Stimulated activated memory B cell treated with anti-CD40 and anti-IgM and Interleukin-4, amounts not matched to agents 10 μg/mL and 1 μg/mL and 100 μg/mL, for 72 hours (primary cell): ENCODE measurements around the gene PLEKHH2.
"Not testable (repeated sequence)": the region's sequence is repeated elsewhere in the genome, so short reads cannot be mapped to it uniquely, and the experiment has no call there.

Source experiments
- ATAC-seq: fragments of 150-1000 bp; cut with Tn5 transposase; 2 replicates; pipeline ENCODE4 v1.10.0; 2021
- H3K27ac Mint-ChIP-seq: one replicate; pipeline ENCODE4 v1.8.0; 2022; ENCODE audit warnings: mild to moderate bottlenecking, mixed read lengths
- H3K27me3 Mint-ChIP-seq: one replicate; pipeline ENCODE4 v1.8.0; 2022; ENCODE audit warnings: mixed read lengths
- H3K36me3 Mint-ChIP-seq: one replicate; pipeline ENCODE4 v1.8.0; 2022; ENCODE audit warnings: mixed read lengths
- H3K4me1 Mint-ChIP-seq: one replicate; pipeline ENCODE4 v1.8.0; 2022; ENCODE audit warnings: mixed read lengths
- H3K4me3 Mint-ChIP-seq: one replicate; pipeline ENCODE4 v1.8.0; 2022; ENCODE audit warnings: mild to moderate bottlenecking, moderate library complexity, mixed read lengths
- H3K9me3 Mint-ChIP-seq: one replicate; pipeline ENCODE4 v1.8.0; 2022; ENCODE audit warnings: mixed read lengths

Gene PLEKHH2

DNA sequence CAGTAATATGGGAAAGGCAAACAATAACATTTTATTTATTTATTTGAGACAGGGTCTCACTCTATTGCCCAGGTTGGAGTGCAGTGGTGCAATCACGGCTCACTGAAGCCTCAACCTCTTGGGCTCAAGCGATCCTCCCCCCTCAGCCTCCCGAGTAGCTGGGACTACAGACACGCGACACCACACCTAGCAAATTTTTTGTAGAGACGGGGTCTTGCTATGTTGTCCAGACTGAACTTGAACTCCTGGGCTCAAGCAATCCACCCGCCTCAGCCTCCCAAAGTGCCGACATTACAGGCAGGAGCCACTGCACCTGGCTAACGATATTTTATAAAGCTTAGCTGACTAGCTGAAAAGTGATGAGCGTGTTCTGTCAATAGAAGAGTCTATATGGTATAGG, 17.5 kb upstream of the PLEKHH2 start:
- Mint-ChIP-seq H3K27me3 (peaks cover 17% of the 10 kb centered on the region), H3K4me3 (no peak overlapping the region), H3K27ac (no peak overlapping the region), H3K4me1 (no peaks in the 10 kb centered on the region), H3K9me3 (no peaks in the 10 kb centered on the region), H3K36me3 (no peaks in the 10 kb centered on the region)
- ATAC-seq, result no peak

- Mint-ChIP-seq H3K27me3 (no peaks in the 10 kb centered on the region), H3K27ac (no peak overlapping the region), H3K9me3 (peaks cover 2% of the 10 kb centered on the region), H3K4me1 (no peaks in the 10 kb centered on the region), H3K4me3 (no peak overlapping the region), H3K36me3 (no peaks in the 10 kb centered on the region)
- ATAC-seq, result no peak
Observed at GRCh38 chr2:43622931-43623451, 14.1 kb upstream of the PLEKHH2 start.

DNA sequence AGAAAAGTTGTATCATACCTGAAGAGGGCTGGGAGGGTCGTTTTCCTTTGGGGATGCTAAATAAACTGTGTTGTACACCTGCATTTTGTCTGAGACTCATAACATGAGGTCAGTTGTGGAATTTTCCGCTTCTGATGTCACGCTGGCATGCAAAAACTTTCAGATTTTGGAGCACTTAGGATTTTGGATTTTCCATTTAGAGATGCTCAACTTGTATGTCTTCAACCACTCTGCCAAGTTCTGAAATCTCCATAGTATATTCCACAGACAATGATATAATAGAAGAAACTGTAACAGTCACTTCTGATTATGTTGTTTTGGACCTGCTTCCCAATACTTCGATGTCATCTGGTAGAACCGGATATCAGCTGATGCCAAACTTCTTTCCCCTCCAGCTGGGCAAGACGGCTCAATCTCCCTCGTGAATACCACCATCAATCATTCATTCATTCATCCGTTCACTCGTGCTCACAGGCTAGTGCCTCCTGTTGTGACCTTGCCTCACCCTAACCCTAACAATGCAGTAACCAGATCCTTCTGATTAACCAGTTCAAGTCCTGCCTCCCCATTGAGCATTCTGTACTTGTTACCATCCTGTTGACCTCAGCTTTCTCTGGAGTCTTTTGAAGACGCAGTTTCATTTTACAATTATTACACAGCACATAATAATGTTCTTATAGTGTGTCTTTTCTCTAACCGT, 5.3 kb upstream of the PLEKHH2 start:
- H3K4me1 Mint-ChIP-seq, result peaks cover 6% of the 10 kb centered on the region
- H3K36me3 Mint-ChIP-seq, result no peaks in the 10 kb centered on the region
- peaks cover 49% of the 10 kb centered on the region for H3K27me3 Mint-ChIP-seq

DNA sequence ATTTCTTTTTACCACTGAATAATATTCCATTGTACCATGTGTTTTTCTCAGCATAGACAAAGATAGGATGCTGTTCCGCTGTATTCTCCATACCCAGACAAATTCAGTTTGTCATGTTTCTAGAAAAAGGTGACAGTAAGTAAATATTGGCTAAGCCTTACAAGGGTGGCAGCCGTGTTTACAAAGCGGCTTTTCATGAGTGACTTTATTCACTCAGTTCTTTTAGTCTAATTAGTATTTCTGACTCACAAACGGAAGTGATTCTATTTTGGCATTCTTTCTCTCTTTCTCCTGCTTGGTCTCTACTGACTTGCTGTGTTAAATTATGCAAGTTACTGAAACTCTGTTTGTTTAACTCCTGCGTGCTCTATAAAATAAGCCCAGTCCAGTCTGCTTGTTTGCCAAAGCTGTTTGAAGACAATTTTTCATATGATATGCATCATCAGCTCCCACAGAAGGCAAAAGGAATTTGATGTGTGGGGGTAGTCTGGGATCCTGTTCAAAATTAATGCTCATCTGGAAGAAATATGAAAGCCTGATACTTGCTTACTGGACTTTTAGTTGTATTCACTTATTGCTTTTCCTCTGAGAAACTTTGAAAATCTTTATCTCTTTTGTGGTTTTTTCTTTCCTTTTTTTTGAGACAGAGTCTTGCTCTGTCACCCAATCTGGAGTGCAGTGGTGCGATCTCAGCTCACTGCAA, 2.3 kb upstream of the PLEKHH2 start:
- H3K4me3 Mint-ChIP-seq, result no peak overlapping the region
- peaks cover 9% of the 10 kb centered on the region for H3K4me1 Mint-ChIP-seq
- H3K27ac Mint-ChIP-seq, result no peak overlapping the region
- peaks cover 4% of the 10 kb centered on the region for H3K9me3 Mint-ChIP-seq
- no peaks in the 10 kb centered on the region for H3K36me3 Mint-ChIP-seq
- peaks cover 52% of the 10 kb centered on the region for H3K27me3 Mint-ChIP-seq
- no peak for ATAC-seq

More for the DNA sequence above, 5.3 kb upstream of the PLEKHH2 start:
- no peak overlapping the region for H3K27ac Mint-ChIP-seq
- no peak for ATAC-seq
- no peak overlapping the region for H3K4me3 Mint-ChIP-seq
- H3K9me3 Mint-ChIP-seq, result peaks cover 5% of the 10 kb centered on the region

DNA sequence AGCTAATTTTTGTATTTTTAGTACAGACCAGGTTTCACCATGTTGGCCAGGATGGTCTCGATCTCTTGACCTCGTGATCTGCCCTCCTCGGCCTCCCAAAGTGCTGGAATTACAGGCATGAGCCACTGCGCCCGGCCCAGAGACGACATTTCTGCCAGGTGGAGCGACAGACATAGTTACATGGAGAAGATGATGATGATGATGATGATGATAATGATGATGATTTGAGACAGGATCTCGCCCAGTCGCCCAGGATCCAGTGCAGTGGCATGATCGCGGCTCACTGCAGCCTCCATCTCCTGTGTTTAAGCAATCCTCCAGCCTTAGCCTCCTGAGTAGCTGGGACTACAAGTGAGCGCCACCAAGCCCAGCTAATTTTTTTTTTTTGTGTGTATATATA, 907 bp upstream of the PLEKHH2 start:
- ATAC-seq, H3K36me3 Mint-ChIP-seq, H3K9me3 Mint-ChIP-seq, H3K4me1 Mint-ChIP-seq, H3K27ac Mint-ChIP-seq, H3K4me3 Mint-ChIP-seq: not testable (repeated sequence)
- H3K27me3 Mint-ChIP-seq, result peaks cover 52% of the 10 kb centered on the region

DNA sequence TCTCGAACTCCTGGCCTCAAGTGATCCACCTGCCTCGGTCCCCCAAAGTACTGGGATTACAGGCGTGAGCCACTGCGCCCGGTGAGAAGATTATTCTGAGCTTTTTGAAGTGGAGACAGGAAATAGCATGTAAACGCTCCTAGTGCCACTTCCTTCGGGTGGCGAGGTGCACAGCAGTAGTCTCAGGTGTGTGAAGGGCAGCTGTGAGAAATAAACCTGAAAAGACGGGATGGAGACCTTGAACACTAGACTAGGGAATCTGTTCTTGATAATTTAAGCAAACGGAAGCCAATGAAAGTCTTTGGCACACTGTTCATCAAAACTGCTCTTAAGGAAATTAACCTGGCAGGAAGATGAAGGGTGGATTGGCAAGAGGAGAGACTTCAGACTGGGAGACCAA, 439 bp upstream of the PLEKHH2 start:
- peaks cover 52% of the 10 kb centered on the region for H3K27me3 Mint-ChIP-seq
- H3K4me3 Mint-ChIP-seq, result peak overlapping the region; percentile 83
- H3K4me1 Mint-ChIP-seq, result peaks cover 9% of the 10 kb centered on the region
- peaks cover 4% of the 10 kb centered on the region for H3K9me3 Mint-ChIP-seq
- H3K36me3 Mint-ChIP-seq, result no peaks in the 10 kb centered on the region
- ATAC-seq, result no peak
- peak overlapping the region; percentile 68 for H3K27ac Mint-ChIP-seq

DNA sequence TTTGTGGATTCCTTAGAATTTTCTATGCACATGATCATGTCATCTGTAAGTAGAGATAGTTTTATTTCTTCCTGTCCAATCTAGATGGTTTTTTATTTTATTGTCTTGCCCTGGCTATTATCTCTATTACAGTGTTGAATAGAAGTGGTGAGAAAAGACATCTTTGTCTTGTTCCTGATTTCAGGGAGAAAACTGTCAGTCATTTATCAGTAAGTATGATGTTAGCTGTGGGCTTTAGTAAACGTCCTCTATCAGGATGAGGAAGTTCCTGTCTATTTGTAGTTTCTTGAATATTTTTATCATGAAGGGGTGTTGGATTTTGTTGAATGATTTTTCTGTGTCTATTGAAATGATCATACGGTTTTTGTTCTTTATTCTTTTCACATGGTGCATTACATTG, 5.3 kb downstream of the PLEKHH2 start:
- no peak overlapping the region for H3K27ac Mint-ChIP-seq
- no peaks in the 10 kb centered on the region for H3K4me1 Mint-ChIP-seq
- no peak for ATAC-seq
- H3K9me3 Mint-ChIP-seq, result peaks cover 4% of the 10 kb centered on the region
- no peaks in the 10 kb centered on the region for H3K36me3 Mint-ChIP-seq
- no peaks in the 10 kb centered on the region for H3K27me3 Mint-ChIP-seq
- H3K4me3 Mint-ChIP-seq, result no peak overlapping the region

DNA sequence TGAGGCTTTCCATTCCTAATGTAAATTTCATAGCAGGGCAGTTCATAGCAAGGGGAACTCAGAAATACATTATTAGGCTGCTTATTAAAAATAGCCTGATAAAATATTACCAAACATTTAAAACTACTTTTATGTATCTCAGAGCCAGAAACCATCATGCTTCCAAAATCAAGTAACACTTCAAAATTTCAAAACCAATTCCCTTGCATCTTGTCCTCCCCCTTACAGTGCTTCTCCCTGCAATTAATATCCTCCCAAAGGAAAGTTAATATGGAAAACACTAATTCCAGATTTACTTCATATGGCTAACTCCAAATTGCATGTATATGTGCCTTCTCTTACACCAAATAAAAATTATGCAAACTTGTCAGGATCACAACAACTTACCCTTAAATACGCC, 6.6 kb downstream of the PLEKHH2 start:
- H3K9me3 Mint-ChIP-seq, result peaks cover 4% of the 10 kb centered on the region
- H3K4me1 Mint-ChIP-seq, result no peaks in the 10 kb centered on the region
- no peak overlapping the region for H3K27ac Mint-ChIP-seq
- no peaks in the 10 kb centered on the region for H3K36me3 Mint-ChIP-seq
- no peak for ATAC-seq
- no peak overlapping the region for H3K4me3 Mint-ChIP-seq
- H3K27me3 Mint-ChIP-seq, result no peaks in the 10 kb centered on the region

GRCh38 chr2:43648994-43649701, 12.1 kb downstream of the PLEKHH2 start:
- Mint-ChIP-seq H3K4me3 (no peak overlapping the region), H3K27me3 (peaks cover 20% of the 10 kb centered on the region), H3K9me3 (no peaks in the 10 kb centered on the region), H3K27ac (no peak overlapping the region), H3K4me1 (no peaks in the 10 kb centered on the region), H3K36me3 (no peaks in the 10 kb centered on the region)
- no peak for ATAC-seq

DNA sequence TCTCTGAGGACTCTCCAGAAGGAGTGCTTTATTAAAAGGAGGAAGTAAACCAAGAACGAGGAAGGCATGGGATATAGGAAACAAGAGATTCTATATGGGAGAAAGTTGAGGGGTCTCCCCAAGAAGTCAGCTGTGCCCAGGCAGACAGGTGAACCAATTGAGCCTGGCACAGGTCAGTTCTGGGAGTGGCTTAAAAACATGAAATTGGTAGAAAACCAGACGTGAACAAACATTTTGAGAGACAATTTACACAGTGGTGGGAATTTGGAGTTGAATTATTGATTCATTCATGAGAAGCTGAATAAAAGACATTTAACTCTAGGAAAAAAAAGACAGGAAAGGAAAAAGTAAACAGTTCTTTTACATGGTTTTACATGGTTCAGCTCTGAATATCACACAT, 16.4 kb downstream of the PLEKHH2 start:
- H3K27ac Mint-ChIP-seq, result no peak overlapping the region
- H3K36me3 Mint-ChIP-seq, result peaks cover 6% of the 10 kb centered on the region
- no peaks in the 10 kb centered on the region for H3K4me1 Mint-ChIP-seq
- peaks cover 20% of the 10 kb centered on the region for H3K27me3 Mint-ChIP-seq
- H3K9me3 Mint-ChIP-seq, result peaks cover 5% of the 10 kb centered on the region
- H3K4me3 Mint-ChIP-seq, result no peak overlapping the region
- no peak for ATAC-seq

DNA sequence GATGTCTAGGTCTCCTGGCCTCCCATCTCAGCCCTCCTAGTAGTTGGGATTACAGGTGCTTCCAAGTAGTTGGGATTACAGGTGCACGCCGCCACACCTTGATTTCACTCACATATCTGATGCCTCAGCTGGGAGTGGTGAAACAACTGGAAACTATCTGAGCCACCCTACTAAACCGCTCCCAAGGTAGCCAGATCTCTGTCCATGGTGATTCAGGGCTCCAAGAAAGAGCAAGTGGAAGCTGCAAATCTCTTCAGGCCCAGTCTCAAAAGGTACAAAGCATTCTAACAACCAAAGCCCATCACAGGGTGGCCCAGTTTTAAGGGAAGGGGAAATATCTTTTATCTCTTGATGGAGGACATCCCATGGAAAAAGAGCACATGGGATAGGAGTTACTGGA, 20.2 kb downstream of the PLEKHH2 start:
- no peak for ATAC-seq
- Mint-ChIP-seq H3K4me1 (no peaks in the 10 kb centered on the region), H3K27me3 (peaks cover 20% of the 10 kb centered on the region), H3K27ac (no peak overlapping the region), H3K9me3 (peaks cover 5% of the 10 kb centered on the region), H3K36me3 (peaks cover 6% of the 10 kb centered on the region), H3K4me3 (no peak overlapping the region)

DNA sequence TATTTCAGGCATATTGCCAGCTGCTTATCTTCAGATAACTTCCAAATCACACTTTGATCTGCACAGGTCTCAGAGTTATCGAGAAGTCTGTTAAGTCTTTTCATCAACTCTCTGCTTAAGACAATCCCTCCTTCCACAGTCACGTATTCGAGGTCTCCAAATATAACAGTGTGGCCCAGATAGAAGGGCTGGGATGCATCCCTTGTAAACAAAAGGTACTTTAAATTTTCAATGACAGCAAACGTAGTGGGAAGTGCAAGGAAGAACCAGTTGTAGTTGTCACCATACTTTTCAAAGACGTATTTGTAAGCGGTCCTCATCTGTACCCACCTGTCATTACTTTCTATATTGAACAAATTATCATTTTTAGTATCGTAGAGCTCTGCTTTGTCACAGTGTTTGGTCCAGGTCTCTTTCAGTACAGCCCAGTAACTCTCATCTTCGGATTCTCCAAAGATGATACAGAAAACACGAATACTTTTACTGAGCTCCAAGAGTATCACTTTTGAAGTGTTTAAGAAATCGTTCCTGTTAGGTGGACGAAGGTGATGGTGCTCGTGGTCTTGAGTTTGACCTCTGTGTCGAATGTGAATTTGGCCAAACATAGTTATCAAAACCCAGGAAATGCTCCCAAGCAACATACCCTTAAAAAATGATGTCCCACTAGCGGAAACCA, 38.7 kb downstream of the PLEKHH2 start:
- H3K27ac Mint-ChIP-seq, result no peak overlapping the region
- peaks cover 10% of the 10 kb centered on the region for H3K36me3 Mint-ChIP-seq
- peaks cover 6% of the 10 kb centered on the region for H3K9me3 Mint-ChIP-seq
- ATAC-seq, result no peak
- H3K27me3 Mint-ChIP-seq, result peaks cover 23% of the 10 kb centered on the region
- peaks cover 8% of the 10 kb centered on the region for H3K4me1 Mint-ChIP-seq
- H3K4me3 Mint-ChIP-seq, result peak overlapping the region; percentile 65

- Mint-ChIP-seq H3K4me3 (peak within 1 kb of the TSS; percentile 65), H3K27me3 (peaks cover 23% of the 10 kb centered on the region), H3K4me1 (peaks cover 8% of the 10 kb centered on the region), H3K27ac (no peak within 1 kb of the TSS), H3K9me3 (peaks cover 6% of the 10 kb centered on the region), H3K36me3 (peaks cover 10% of the 10 kb centered on the region)
- peak; percentile 64 for ATAC-seq
Observed at GRCh38 chr2:43676322-43677050, 39.4 kb downstream of the PLEKHH2 start, which contains the start of gene C1GALT1C1L. Gene C1GALT1C1L, minus strand, starts transcription at chr2:43676429. Its CDS starts 107 bp downstream, at chr2:43676322.

- H3K4me1 Mint-ChIP-seq, ATAC-seq, H3K4me3 Mint-ChIP-seq, H3K27ac Mint-ChIP-seq, H3K9me3 Mint-ChIP-seq, H3K36me3 Mint-ChIP-seq: not testable (repeated sequence)
- H3K27me3 Mint-ChIP-seq, result peaks cover 12% of the 10 kb centered on the region
Observed at GRCh38 chr2:43677783-43678182, 40.7 kb downstream of the PLEKHH2 start.
